Measurements from ENCODE around the gene ATP1A1. TPM values are rescaled to one million over a fixed set of nuclear protein-coding genes. Genes with fewer than 3 reads are reported as not detected.

Gene ATP1A1
- total and polyA plus RNA-seq, 7 donors = 66.1 to 440 (median 230) TPM

GRCh38 chr1:116359060-116359830 lies 13.8 kb upstream of the ATP1A1 start:
- Histone ChIP-seq H3K27me3 (ENCODE audit: insufficient read depth in 3 of 3, low read length in 2 of 3) (no peaks in the 10 kb centered on the region), H3K36me3 (ENCODE audit: insufficient read depth in 1 of 2, low read depth in 1 of 2) (no peaks in the 10 kb centered on the region), H3K4me3 (no peak overlapping the region), H3K4me1 (no peaks in the 10 kb centered on the region), H3K27ac (no peak overlapping the region), H3K9me3 (no peaks in the 10 kb centered on the region)
- TF ChIP-seq, protein P1, sequence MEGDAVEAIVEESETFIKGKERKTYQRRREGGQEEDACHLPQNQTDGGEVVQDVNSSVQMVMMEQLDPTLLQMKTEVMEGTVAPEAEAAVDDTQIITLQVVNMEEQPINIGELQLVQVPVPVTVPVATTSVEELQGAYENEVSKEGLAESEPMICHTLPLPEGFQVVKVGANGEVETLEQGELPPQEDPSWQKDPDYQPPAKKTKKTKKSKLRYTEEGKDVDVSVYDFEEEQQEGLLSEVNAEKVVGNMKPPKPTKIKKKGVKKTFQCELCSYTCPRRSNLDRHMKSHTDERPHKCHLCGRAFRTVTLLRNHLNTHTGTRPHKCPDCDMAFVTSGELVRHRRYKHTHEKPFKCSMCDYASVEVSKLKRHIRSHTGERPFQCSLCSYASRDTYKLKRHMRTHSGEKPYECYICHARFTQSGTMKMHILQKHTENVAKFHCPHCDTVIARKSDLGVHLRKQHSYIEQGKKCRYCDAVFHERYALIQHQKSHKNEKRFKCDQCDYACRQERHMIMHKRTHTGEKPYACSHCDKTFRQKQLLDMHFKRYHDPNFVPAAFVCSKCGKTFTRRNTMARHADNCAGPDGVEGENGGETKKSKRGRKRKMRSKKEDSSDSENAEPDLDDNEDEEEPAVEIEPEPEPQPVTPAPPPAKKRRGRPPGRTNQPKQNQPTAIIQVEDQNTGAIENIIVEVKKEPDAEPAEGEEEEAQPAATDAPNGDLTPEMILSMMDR (IDR thresholded peaks at IDR 0.05) = no peak
- ATAC-seq = no peak
- WGBS, 3 donors = 77 to 87% (median 80%) methylated on average over 2 of the region's 2 CpGs
- intact Hi-C loops (cut with DNase I) = no loop called here
- no peak for DNase-seq

GRCh38 chr1:116359871-116360270 lies 13.2 kb upstream of the ATP1A1 start:
- Histone ChIP-seq H3K36me3 (ENCODE audit: insufficient read depth in 1 of 2, low read depth in 1 of 2) (no peaks in the 10 kb centered on the region), H3K27ac (no peak overlapping the region), H3K4me1 (no peaks in the 10 kb centered on the region), H3K27me3 (ENCODE audit: insufficient read depth in 3 of 3, low read length in 2 of 3) (no peaks in the 10 kb centered on the region), H3K4me3 (no peak overlapping the region), H3K9me3 (no peaks in the 10 kb centered on the region)
- ATAC-seq (peak in 1 of 4 donors; percentile 78), DNase-seq (no peak)
- intact Hi-C loops (cut with DNase I) = loop anchor here in 1 of 2 donors (5.0 kb wide), 1 partner anchor 127 kb away; no protein-coding TSS in a partner anchor
- WGBS, 3 donors = 84 to 98% (median 95%) methylated on average over 1 of the region's 1 CpG
- TF ChIP-seq, protein P1 (IDR thresholded peaks at IDR 0.05) = no peak

DNA sequence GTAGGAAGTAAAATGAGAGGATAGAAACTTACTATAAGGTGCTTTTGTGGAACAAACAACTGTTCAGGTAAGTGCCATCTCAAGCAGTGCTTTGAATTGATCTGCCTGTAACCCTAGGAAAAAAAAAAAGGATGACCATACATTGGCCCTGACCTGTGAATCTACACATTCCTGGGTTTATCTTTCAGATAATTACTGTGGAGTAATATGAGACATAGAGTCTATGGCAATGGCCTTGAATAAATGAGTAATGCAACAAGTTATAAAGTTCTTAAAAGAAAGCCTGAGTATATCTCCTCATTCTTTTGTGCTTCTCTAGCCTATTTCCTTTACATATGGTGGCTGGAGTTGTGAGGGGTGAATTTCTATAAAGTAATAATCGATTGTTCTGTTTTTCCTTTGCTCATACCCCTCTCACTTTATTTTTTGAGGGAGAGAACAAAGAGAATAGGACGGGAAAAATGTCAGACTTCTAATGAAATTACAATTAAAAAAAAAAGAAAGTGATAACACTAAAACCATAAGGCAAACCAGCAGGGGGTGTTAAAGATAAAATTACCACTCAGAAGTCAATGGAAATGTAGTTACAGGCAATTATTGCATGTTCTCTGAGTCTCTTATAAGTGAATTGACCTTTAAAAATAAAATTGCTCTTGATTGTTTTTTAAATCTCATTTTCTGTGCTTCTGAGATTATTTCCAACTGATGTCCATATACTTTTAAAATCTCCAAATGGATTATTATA lies 12.4 kb upstream of the ATP1A1 start:
- peak in 1 of 4 donors; percentile 51 for ATAC-seq
- Histone ChIP-seq H3K9me3 (no peaks in the 10 kb centered on the region), H3K36me3 (ENCODE audit: insufficient read depth in 1 of 2, low read depth in 1 of 2) (no peaks in the 10 kb centered on the region), H3K27ac (no peak overlapping the region), H3K4me1 (peaks cover 4% of the 10 kb centered on the region), H3K4me3 (no peak overlapping the region), H3K27me3 (ENCODE audit: insufficient read depth in 3 of 3, low read length in 2 of 3) (no peaks in the 10 kb centered on the region)
- no peak for DNase-seq
- intact Hi-C loops (cut with DNase I) = loop anchor here in 1 of 2 donors (5.0 kb wide), 1 partner anchor 127 kb away; no protein-coding TSS in a partner anchor
- WGBS, 3 donors = 72 to 85% (median 80%) methylated on average over 2 of the region's 2 CpGs
- TF ChIP-seq, protein P1 (IDR thresholded peaks at IDR 0.05) = peak; percentile 39

DNA sequence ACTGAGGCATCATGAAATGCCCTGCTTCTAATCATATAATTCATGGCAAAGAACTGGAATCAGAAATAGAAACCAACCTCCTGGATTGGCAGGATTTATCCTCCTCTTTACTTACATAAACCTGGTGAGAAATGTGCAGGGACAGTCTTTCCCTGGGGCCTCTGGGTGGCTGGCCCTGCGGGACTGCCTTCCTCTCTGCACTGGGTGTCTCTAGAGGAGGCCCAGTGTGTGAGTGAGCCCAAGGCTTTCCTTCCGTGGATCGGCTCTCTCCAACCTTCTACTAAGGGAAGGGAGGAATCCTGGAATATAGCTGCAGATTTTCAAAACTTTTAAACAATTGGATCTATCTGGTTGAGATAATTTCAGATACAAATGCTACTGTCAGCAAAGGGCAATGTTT lies 11.4 kb upstream of the ATP1A1 start:
- DNase-seq (no peak), ATAC-seq (no peak)
- TF ChIP-seq, protein P1 (IDR thresholded peaks at IDR 0.05) = no peak
- no peaks in the 10 kb centered on the region for H3K36me3 ChIP-seq (ENCODE audit: insufficient read depth in 1 of 2, low read depth in 1 of 2)
- no peaks in the 10 kb centered on the region for H3K27me3 ChIP-seq (ENCODE audit: insufficient read depth in 3 of 3, low read length in 2 of 3)
- H3K4me3 ChIP-seq = no peak overlapping the region
- H3K9me3 ChIP-seq = no peaks in the 10 kb centered on the region
- intact Hi-C loops (cut with DNase I) = loop anchor here in 1 of 2 donors (5.0 kb wide), 1 partner anchor 126 kb away; no protein-coding TSS in a partner anchor
- 82 to 90% (median 86%) methylated on average over 3 of the region's 3 CpGs for WGBS, 3 donors
- peaks cover 10% of the 10 kb centered on the region for H3K4me1 ChIP-seq
- H3K27ac ChIP-seq = no peak overlapping the region

All from psoas muscle (tissue), 8 donors.